ENCODE measurements around the gene RTN4RL1. TPM values are rescaled to one million over a fixed set of nuclear protein-coding genes. Genes with fewer than 3 reads are reported as not detected.

Gene RTN4RL1
- total RNA-seq, 1 experiment from 2014 or later = 0.22 TPM

DNA sequence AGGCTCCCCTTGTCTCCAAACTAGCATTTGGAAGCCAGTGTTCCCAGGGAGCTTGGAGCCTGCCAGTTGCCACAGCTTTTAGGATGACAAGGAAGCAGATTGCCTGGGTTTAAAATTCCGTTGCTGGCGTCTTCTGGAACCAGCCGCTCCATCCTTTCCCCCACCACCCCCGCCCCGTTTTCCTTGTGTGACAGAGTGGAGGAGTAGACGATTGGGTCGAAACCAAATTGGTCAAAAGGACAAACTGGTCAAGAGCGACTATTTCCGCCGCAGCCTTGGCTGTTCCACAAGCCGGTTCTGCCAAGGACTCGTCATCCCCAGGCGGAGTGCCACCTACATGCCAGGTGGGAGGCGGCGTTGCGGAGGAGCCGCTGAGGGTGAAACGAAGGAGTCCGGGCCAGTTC, 104.2 kb downstream of the RTN4RL1 start:
- no peak overlapping the region for H3K23ac ChIP-seq (ENCODE audit: insufficient read length, low read depth, low read length)
- no peaks in the 10 kb centered on the region for H3K9me3 Mint-ChIP-seq
- no peak overlapping the region for H2BK12ac ChIP-seq (ENCODE audit: insufficient read length, low read depth, low read length)
- H3K4me3 Mint-ChIP-seq = no peak overlapping the region
- H3K4me1 Mint-ChIP-seq = peaks cover 0 to 9% of the 10 kb centered on the region in 2 experiments; a peak in 2 of 4 replicates
- H4K8ac ChIP-seq (replicated peaks; ENCODE audit: insufficient read length, low read depth, low read length) = no peak overlapping the region
- H3K9me3 ChIP-seq (ENCODE audit: control insufficient read depth, low read depth, low read length) = no peaks in the 10 kb centered on the region
- no peaks in the 10 kb centered on the region for H3K36me3 Mint-ChIP-seq (ENCODE audit: insufficient read depth in 1 of 3, low read depth in 3 of 3)
- no peak overlapping the region for H3K18ac ChIP-seq (ENCODE audit: insufficient read length, low read depth, low read length)
- H2BK120ac ChIP-seq (ENCODE audit: low read depth, low read length, poor library complexity, severe bottlenecking) = no peak overlapping the region
- H3K4ac ChIP-seq (ENCODE audit: low read depth, low read length) = no peak overlapping the region
- no peak overlapping the region for H2AFZ ChIP-seq (ENCODE audit: low read length)
- H3K56ac ChIP-seq (ENCODE audit: insufficient read length, low read depth, low read length) = no peak overlapping the region
- H3K4me1 ChIP-seq (ENCODE audit: insufficient read depth, low read length) = no peaks in the 10 kb centered on the region
- H3K27ac ChIP-seq (ENCODE audit: insufficient read length, low read depth, low read length) = no peak overlapping the region
- no peaks in the 10 kb centered on the region for H3K23me2 ChIP-seq (ENCODE audit: insufficient read length, low read depth, low read length, poor library complexity, severe bottlenecking)
- no peak overlapping the region for H3K4me2 ChIP-seq (ENCODE audit: insufficient read depth, insufficient read length, low read length)
- H2BK5ac ChIP-seq (ENCODE audit: insufficient read length, low read length) = no peak overlapping the region
- H2AK5ac ChIP-seq (ENCODE audit: insufficient read length, low read length) = no peak overlapping the region
- H3K9ac ChIP-seq (ENCODE audit: extremely low read depth, insufficient read length, low read length) = no peak overlapping the region
- DNase-seq = no peak
- H3K27me3 ChIP-seq (ENCODE audit: insufficient read depth, low read length) = no peaks in the 10 kb centered on the region
- no peaks in the 10 kb centered on the region for H4K20me1 ChIP-seq (ENCODE audit: control insufficient read depth, insufficient read depth, insufficient read length)
- H3K14ac ChIP-seq (ENCODE audit: insufficient read depth, low read length) = no peak overlapping the region
- no peaks in the 10 kb centered on the region for H3K79me1 ChIP-seq (ENCODE audit: insufficient read depth, low read depth, low read length, poor library complexity, severe bottlenecking)
- H2BK15ac ChIP-seq (ENCODE audit: low read depth, low read length) = no peak overlapping the region
- H4K5ac ChIP-seq (ENCODE audit: insufficient read length, low read depth, low read length) = no peak overlapping the region
- WGBS (ENCODE audit: extremely low coverage, insufficient read length, low lambda C conversion rate) = no CpG with 5 or more reads among the region's 19 CpGs
- no peak overlapping the region for H2BK20ac ChIP-seq (ENCODE audit: low read depth, low read length, poor library complexity, severe bottlenecking)
- no peak overlapping the region for H4K91ac ChIP-seq (ENCODE audit: insufficient read length, low read depth, low read length)
- H3K27me3 Mint-ChIP-seq (ENCODE audit: low read depth) = peaks cover 48% of the 10 kb centered on the region
- no peak overlapping the region for H3T11ph ChIP-seq (ENCODE audit: low read length)
- TF ChIP-seq, protein P1, sequence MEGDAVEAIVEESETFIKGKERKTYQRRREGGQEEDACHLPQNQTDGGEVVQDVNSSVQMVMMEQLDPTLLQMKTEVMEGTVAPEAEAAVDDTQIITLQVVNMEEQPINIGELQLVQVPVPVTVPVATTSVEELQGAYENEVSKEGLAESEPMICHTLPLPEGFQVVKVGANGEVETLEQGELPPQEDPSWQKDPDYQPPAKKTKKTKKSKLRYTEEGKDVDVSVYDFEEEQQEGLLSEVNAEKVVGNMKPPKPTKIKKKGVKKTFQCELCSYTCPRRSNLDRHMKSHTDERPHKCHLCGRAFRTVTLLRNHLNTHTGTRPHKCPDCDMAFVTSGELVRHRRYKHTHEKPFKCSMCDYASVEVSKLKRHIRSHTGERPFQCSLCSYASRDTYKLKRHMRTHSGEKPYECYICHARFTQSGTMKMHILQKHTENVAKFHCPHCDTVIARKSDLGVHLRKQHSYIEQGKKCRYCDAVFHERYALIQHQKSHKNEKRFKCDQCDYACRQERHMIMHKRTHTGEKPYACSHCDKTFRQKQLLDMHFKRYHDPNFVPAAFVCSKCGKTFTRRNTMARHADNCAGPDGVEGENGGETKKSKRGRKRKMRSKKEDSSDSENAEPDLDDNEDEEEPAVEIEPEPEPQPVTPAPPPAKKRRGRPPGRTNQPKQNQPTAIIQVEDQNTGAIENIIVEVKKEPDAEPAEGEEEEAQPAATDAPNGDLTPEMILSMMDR (conservative IDR thresholded peaks at IDR 0.05) = no peak
- H3K27ac Mint-ChIP-seq = no peak overlapping the region
- H3K79me2 ChIP-seq (ENCODE audit: insufficient read depth, low read length) = no peaks in the 10 kb centered on the region

Data from H9 (cell line).